A549 (cell line): ENCODE measurements around the gene ADISSP. TPM values are rescaled to one million over a fixed set of nuclear protein-coding genes. Genes with fewer than 3 reads are reported as not detected.
A peak's percentile ranks its signal among the peaks of the same experiment; 100 is the strongest.

Source experiments
- ATAC-seq, 2 experiments: fragments of 200-7000 bp in 1 of 2; fragments of >200 bp in 1 of 2; cut with Nextera tagmentation in 1 of 2; cut with Tn5 transposase in 1 of 2; 3 replicates each; pipeline versions ENCODE4 v1.8.0 to v1.9.1; 2018 to 2020; ENCODE audit warnings: mild to moderate bottlenecking in 1 of 2, moderate library complexity in 1 of 2
- CTCF ChIA-PET: fragments of 300-600 bp; sonication (Branson Sonifier 250); formaldehyde crosslinking; extraction: SDS; loops from one replicate; lab custom pipeline; 2021; ENCODE audit warnings: antibody characterized with exemption, inconsistent platforms; lab: Yijun Ruan, JAX
- POLR2A ChIA-PET: fragments of 350-600 bp; formaldehyde crosslinking; extraction: SDS; loops from one replicate; lab custom pipeline; 2021; ENCODE audit warnings: antibody characterized with exemption, inconsistent platforms; lab: Yijun Ruan, JAX
- DNase-seq, 2 experiments: peaks; one replicate each; pipeline versions ENCODE4 v3.0.0 to v3.0.0-alpha.2; 2011 to 2016; ENCODE audit warnings: low read depth in 1 of 2, low spot score in 1 of 2
- FAIRE-seq: peaks from 2 replicates; lab custom pipeline; 2011; peaks lifted over from hg19 to GRCh38; lab: Jason Lieb, UNC
- H3K27ac ChIP-seq, 2 experiments: fragments of >200 bp; sonication (Bioruptor Twin); formaldehyde crosslinking; 3 replicates each; pipeline ENCODE4 v1.5.1; 2016 to 2017
- H3K4me1 ChIP-seq: fragments of >200 bp; sonication (Bioruptor Twin); formaldehyde crosslinking; 3 replicates; pipeline ENCODE4 v1.6.1; 2016
- H3K4me2 ChIP-seq: fragments of >200 bp; sonication (Bioruptor Twin); formaldehyde crosslinking; 3 replicates; pipeline ENCODE4 v1.6.1; 2016
- H3K4me3 ChIP-seq: fragments of >200 bp; sonication (Bioruptor Twin); formaldehyde crosslinking; 3 replicates; pipeline ENCODE4 v1.5.1; 2016
- H3K9me3 ChIP-seq: fragments of >200 bp; sonication (Bioruptor Twin); formaldehyde crosslinking; 3 replicates; pipeline ENCODE4 v1.6.1; 2016
- BCL3 ChIP-seq: fragments of >200 bp; sonication (Bioruptor Twin); formaldehyde crosslinking; IDR thresholded peaks from 3 replicates; pipeline ENCODE4 v1.6.1; 2016
- BHLHE40 ChIP-seq: IDR thresholded peaks from 2 replicates; pipeline ENCODE4 v1.6.1; 2012; ENCODE audit warnings: low read depth, low read length, inconsistent platforms
- CEBPB ChIP-seq, 2 experiments: fragments of >200 bp in 1 of 2; sonication (Bioruptor Twin) in 1 of 2; formaldehyde crosslinking in 1 of 2; IDR thresholded peaks; 2 replicates each; pipeline ENCODE4 v1.6.1; 2012 to 2016
- CHD4 ChIP-seq: fragments of 200-600 bp; sonication (generic); IDR thresholded peaks from 2 replicates; pipeline ENCODE4 v1.6.1; 2016; ENCODE audit warnings: antibody characterized with exemption, mild to moderate bottlenecking, borderline replicate concordance
- EHF ChIP-seq: fragments of 250-450 bp; sonication (Bioruptor Pico); IDR thresholded peaks from 2 replicates; pipeline ENCODE4 v1.5.0; 2020; ENCODE audit warnings: mild to moderate bottlenecking
- EP300 ChIP-seq, 2 experiments: fragments of >200 bp; sonication (Bioruptor Twin); formaldehyde crosslinking; IDR thresholded peaks; 2 replicates in 1 of 2; 3 replicates in 1 of 2; pipeline ENCODE4 v1.6.1; 2016 to 2017
- GATA3 ChIP-seq: IDR thresholded peaks from 2 replicates; pipeline ENCODE4 v1.6.1; 2012; ENCODE audit warnings: borderline replicate concordance
- HDAC2 ChIP-seq: fragments of 200-600 bp; sonication (generic); IDR thresholded peaks from 2 replicates; pipeline ENCODE4 v1.6.1; 2016
- JUN ChIP-seq, 2 experiments: fragments of >200 bp; sonication (Bioruptor Twin); formaldehyde crosslinking; IDR thresholded peaks; 2 replicates in 1 of 2; 3 replicates in 1 of 2; pipeline ENCODE4 v1.6.1; 2016 to 2017
- JUNB ChIP-seq: fragments of >200 bp; sonication (Bioruptor Twin); formaldehyde crosslinking; IDR thresholded peaks from 2 replicates; pipeline ENCODE4 v1.6.1; 2016
- KDM1A ChIP-seq: fragments of 200-600 bp; sonication (generic); IDR thresholded peaks from 2 replicates; pipeline ENCODE4 v1.6.1; 2016; ENCODE audit warnings: low read depth, mild to moderate bottlenecking
- KDM5A ChIP-seq: fragments of 200-600 bp; sonication (generic); IDR thresholded peaks from 2 replicates; pipeline ENCODE4 v1.6.1; 2016; ENCODE audit warnings: antibody characterized with exemption, mild to moderate bottlenecking
- MAFK ChIP-seq: fragments of 450-650 bp; IDR thresholded peaks from 2 replicates; pipeline ENCODE4 v1.6.1; 2014; ENCODE audit not compliant: partially characterized antibody
- MYC ChIP-seq: IDR thresholded peaks from 2 replicates; pipeline ENCODE4 v1.6.1; 2012; ENCODE audit warnings: mild to moderate bottlenecking, inconsistent platforms, low read length, improper control_type of control experiment, borderline replicate concordance
- NFE2L2 ChIP-seq: fragments of 150-350 bp; conservative IDR thresholded peaks from 2 replicates; pipeline ENCODE4 v1.6.1; 2014; ENCODE audit warnings: low read length
- PBX3 ChIP-seq: IDR thresholded peaks from 2 replicates; pipeline ENCODE4 v1.6.1; 2012
- PHF8 ChIP-seq: fragments of 200-600 bp; sonication (generic); IDR thresholded peaks from 2 replicates; pipeline ENCODE4 v1.6.1; 2016; ENCODE audit warnings: low read depth, mild to moderate bottlenecking, antibody characterized with exemption, moderate library complexity, borderline replicate concordance
- POLR2AphosphoS2 ChIP-seq: conservative IDR thresholded peaks from 2 replicates; pipeline ENCODE4 v1.6.1; 2012; ENCODE audit warnings: low read length, improper control_type of control experiment, inconsistent platforms
- RAD21 ChIP-seq, 2 experiments: fragments of >200 bp in 1 of 2; sonication (Bioruptor Twin) in 1 of 2; formaldehyde crosslinking in 1 of 2; IDR thresholded peaks in 1 of 2; conservative IDR thresholded peaks in 1 of 2; 2 replicates in 1 of 2; 3 replicates in 1 of 2; pipeline ENCODE4 v1.6.1; 2012 to 2018; ENCODE audit warnings: inconsistent platforms in 1 of 2
- RNF2 ChIP-seq: fragments of 200-600 bp; sonication (generic); IDR thresholded peaks from 2 replicates; pipeline ENCODE4 v1.6.1; 2016; ENCODE audit warnings: low read depth, mild to moderate bottlenecking, antibody characterized with exemption, moderate library complexity, borderline replicate concordance
- ZFP36 ChIP-seq: fragments of 450-650 bp; IDR thresholded peaks from 2 replicates; pipeline ENCODE4 v1.6.1; 2014; ENCODE audit warnings: borderline replicate concordance; ENCODE audit not compliant: partially characterized antibody
- ZNF302 ChIP-seq: fragments of 250-450 bp; sonication (Bioruptor Pico); IDR thresholded peaks from 2 replicates; pipeline ENCODE4 v1.9.0; 2021; ENCODE audit warnings: inconsistent platforms, mild to moderate bottlenecking, moderate library complexity
- WGBS: methylation state at CpG from one replicate; pipeline ENCODE4 v1.1.6; 2017; ENCODE audit errors: missing lambda C conversion rate; 5-methylcytosine and 5-hydroxymethylcytosine counted together
- polyA plus RNA-seq, 4 experiments: library from polyadenylated mRNA; depleted of rRNA in 3 of 4; stranded (reverse); fragments of >200 nt; fragmentation: RNase III in 1 of 4; extraction: RNeasy Plus Mini Kit Qiagen cat#74134 plus additional on column Dnase treatment in 1 of 4; gene quantifications; 2 replicates in 3 of 4; 3 replicates in 1 of 4; pipeline ENCODE4 v1.2.3, GENCODE V29; 2011 to 2017
- TF ChIP-seq, protein P1 (sequence below): fragments of 450-650 bp; IDR thresholded peaks from 2 replicates; pipeline ENCODE4 v1.6.1; 2014; ENCODE audit warnings: antibody characterized with exemption
- TF ChIP-seq, protein P2 (sequence below): fragments of 150-350 bp; IDR thresholded peaks from 2 replicates; pipeline ENCODE4 v1.6.1; 2014; ENCODE audit warnings: low read depth, mild to moderate bottlenecking, low read length

Gene ADISSP
- polyA plus RNA-seq, 2 of the 4 experiments (the other 2 are of a cell fraction), result 43.9 to 104 TPM

GRCh38 chr20:3727401-3728021, 40.0 kb downstream of the ADISSP start:
- no peak overlapping the region for H3K27ac ChIP-seq
- peak; percentile 59 for FAIRE-seq
- TF ChIP-seq CEBPB (IDR thresholded peaks at IDR 0.05) (no peak), KDM5A (no peak), RAD21 (conservative IDR thresholded peaks at IDR 0.05 in 1 of 2, IDR thresholded peaks at IDR 0.05 in 1 of 2) (no peak), JUN (IDR thresholded peaks at IDR 0.05) (no peak), PBX3 (no peak), MAFK (peak; percentile 87), HDAC2 (no peak), ZFP36 (no peak), BCL3 (no peak), RNF2 (no peak), MYC (no peak), NFE2L2 (no peak), EHF (CRISPR knock-in tag) (no peak), PHF8 (no peak), GATA3 (no peak), ZNF302 (CRISPR knock-in tag) (no peak)
- TF ChIP-seq, protein P1, sequence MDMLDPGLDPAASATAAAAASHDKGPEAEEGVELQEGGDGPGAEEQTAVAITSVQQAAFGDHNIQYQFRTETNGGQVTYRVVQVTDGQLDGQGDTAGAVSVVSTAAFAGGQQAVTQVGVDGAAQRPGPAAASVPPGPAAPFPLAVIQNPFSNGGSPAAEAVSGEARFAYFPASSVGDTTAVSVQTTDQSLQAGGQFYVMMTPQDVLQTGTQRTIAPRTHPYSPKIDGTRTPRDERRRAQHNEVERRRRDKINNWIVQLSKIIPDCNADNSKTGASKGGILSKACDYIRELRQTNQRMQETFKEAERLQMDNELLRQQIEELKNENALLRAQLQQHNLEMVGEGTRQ, result peak; percentile 38
- no peaks in the 10 kb centered on the region for H3K9me3 ChIP-seq
- peak overlapping the region; percentile 44 for H3K4me2 ChIP-seq
- peaks cover 10% of the 10 kb centered on the region for H3K4me1 ChIP-seq
- H3K4me3 ChIP-seq, result no peak overlapping the region
- ChIA-PET CTCF (interaction anchor here (0.6 to 72.1 kb wide), 8 partner anchors 8 to 150 kb away, joined by 3 to 2233 read pairs (median 12); partner anchors contain the start of genes ADAM33, ADISSP, CENPB and GFRA4), POLR2A (interaction anchor here (0.9 kb wide), 2 partner anchors 17 to 40 kb away, joined by 3 read pairs; partner anchors contain the start of gene ADISSP)
- DNase-seq, result no peak
- WGBS, result 32% methylated on average over 11 of the region's 11 CpGs
- peak; percentile 37 to 41; a peak in 4 of 6 replicates for ATAC-seq

- ChIA-PET POLR2A (no interaction called here), CTCF (interaction anchor here (1.4 to 72.1 kb wide), 4 partner anchors 8 to 46 kb away, joined by 4 to 2233 read pairs (median 823); partner anchors contain the start of genes ADAM33, ADISSP, CENPB and GFRA4)
- 29% methylated on average over 4 of the region's 4 CpGs for WGBS
- Histone ChIP-seq H3K4me2 (no peak overlapping the region), H3K9me3 (no peaks in the 10 kb centered on the region), H3K4me1 (peaks cover 10% of the 10 kb centered on the region), H3K27ac (no peak overlapping the region), H3K4me3 (no peak overlapping the region)
- no peak for FAIRE-seq
- no peak for DNase-seq
- ATAC-seq, result no peak
- TF ChIP-seq JUNB, result no peak
- TF ChIP-seq POLR2AphosphoS2, result no peak
- TF ChIP-seq BHLHE40, result no peak
- no peak for TF ChIP-seq JUN (IDR thresholded peaks at IDR 0.05)
- TF ChIP-seq, protein P2, sequence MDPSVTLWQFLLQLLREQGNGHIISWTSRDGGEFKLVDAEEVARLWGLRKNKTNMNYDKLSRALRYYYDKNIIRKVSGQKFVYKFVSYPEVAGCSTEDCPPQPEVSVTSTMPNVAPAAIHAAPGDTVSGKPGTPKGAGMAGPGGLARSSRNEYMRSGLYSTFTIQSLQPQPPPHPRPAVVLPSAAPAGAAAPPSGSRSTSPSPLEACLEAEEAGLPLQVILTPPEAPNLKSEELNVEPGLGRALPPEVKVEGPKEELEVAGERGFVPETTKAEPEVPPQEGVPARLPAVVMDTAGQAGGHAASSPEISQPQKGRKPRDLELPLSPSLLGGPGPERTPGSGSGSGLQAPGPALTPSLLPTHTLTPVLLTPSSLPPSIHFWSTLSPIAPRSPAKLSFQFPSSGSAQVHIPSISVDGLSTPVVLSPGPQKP, result no peak
- no peak for TF ChIP-seq KDM1A
- TF ChIP-seq CHD4, result no peak
- no peak for TF ChIP-seq EP300 (IDR thresholded peaks at IDR 0.05)
These were observed 43.2 kb downstream of the ADISSP start for GRCh38 chr20:3724356-3724755.
